Neural cell (in vitro differentiated cells): Measurements from ENCODE around the gene CLDN17. TPM values are rescaled to one million over a fixed set of nuclear protein-coding genes. Genes with fewer than 3 reads are reported as not detected.

Source experiments
- H2AFZ ChIP-seq: fragments of 200-600, 300-800 bp; sonication (generic), shearing (Covaris generic); 2 replicates; pipeline ENCODE4 v1.6.0; 2014; ENCODE audit warnings: low read depth, mild to moderate bottlenecking, antibody characterized with exemption, low read length, moderate library complexity
- H3F3A ChIP-seq: fragments of 200-600 bp; shearing (Covaris generic); 2 replicates; pipeline ENCODE4 v1.6.1; 2016; ENCODE audit warnings: mild to moderate bottlenecking, moderate library complexity, mixed read lengths, antibody characterized with exemption, low read length; ENCODE audit not compliant: insufficient read depth, poor library complexity, severe bottlenecking
- H3K27ac ChIP-seq: fragments of 200-600, 300-800 bp; sonication (generic), shearing (Covaris generic); 2 replicates; pipeline ENCODE4 v1.5.1; 2014; ENCODE audit warnings: mild to moderate bottlenecking, low read length, moderate library complexity
- H3K27me3 ChIP-seq: fragments of 300-800, 200-600 bp; sonication (generic), shearing (Covaris generic); 2 replicates; pipeline ENCODE4 v1.6.0; 2014; ENCODE audit warnings: mild to moderate bottlenecking, low read depth, low read length, moderate library complexity; ENCODE audit not compliant: insufficient read depth
- H3K36me3 ChIP-seq: fragments of 300-800, 200-600 bp; sonication (generic), shearing (Covaris generic); 2 replicates; pipeline ENCODE4 v1.5.1; 2014; ENCODE audit warnings: mild to moderate bottlenecking, antibody characterized with exemption, low read length, moderate library complexity; ENCODE audit not compliant: insufficient read depth
- H3K4me2 ChIP-seq: fragments of 300-800, 200-600 bp; sonication (generic), shearing (Covaris generic); 2 replicates; pipeline ENCODE4 v1.6.0; 2014; ENCODE audit warnings: mild to moderate bottlenecking, low read length
- H3K4me3 ChIP-seq: fragments of 300-800, 200-600 bp; sonication (generic), shearing (Covaris generic); 2 replicates; pipeline ENCODE4 v1.5.1; 2014; ENCODE audit warnings: mild to moderate bottlenecking, low read length, moderate library complexity
- H3K79me2 ChIP-seq: fragments of 200-600 bp; shearing (Covaris generic); replicated peaks from 2 replicates; pipeline ENCODE4 v1.6.0; 2014; ENCODE audit warnings: mild to moderate bottlenecking, low read length, moderate library complexity; ENCODE audit not compliant: insufficient read depth
- H3K9ac ChIP-seq: fragments of 300-800, 200-600 bp; sonication (generic), shearing (Covaris generic); 2 replicates; pipeline ENCODE4 v1.6.1; 2016; ENCODE audit warnings: mild to moderate bottlenecking, low read length, mixed read lengths
- H3K9me2 ChIP-seq: fragments of 200-600 bp; shearing (Covaris generic); 2 replicates; pipeline ENCODE4 v1.6.1; 2016; ENCODE audit warnings: mild to moderate bottlenecking, low read length, mixed read lengths; ENCODE audit not compliant: insufficient read depth
- H3K9me3 ChIP-seq: fragments of 200-600, 300-800 bp; sonication (generic), shearing (Covaris generic); 2 replicates; pipeline ENCODE4 v1.6.1; 2016; ENCODE audit warnings: mild to moderate bottlenecking, mixed run types, low read length, moderate library complexity, mixed read lengths
- H4K20me1 ChIP-seq: fragments of 200-600 bp; shearing (Covaris generic); 2 replicates; pipeline ENCODE4 v1.6.1; 2016; ENCODE audit warnings: mild to moderate bottlenecking, mixed run types; ENCODE audit not compliant: insufficient read depth
- CTCF ChIP-seq: fragments of 450-650 bp; IDR thresholded peaks from 2 replicates; pipeline ENCODE4 v1.5.1; 2014; ENCODE audit warnings: antibody characterized with exemption, mild to moderate bottlenecking, moderate library complexity; ENCODE audit not compliant: poor library complexity, severe bottlenecking
- EP300 ChIP-seq: fragments of 450-650 bp; conservative IDR thresholded peaks from 2 replicates; pipeline ENCODE4 v1.6.1; 2014; ENCODE audit warnings: antibody characterized with exemption, mild to moderate bottlenecking, moderate library complexity; ENCODE audit not compliant: poor library complexity, severe bottlenecking
- EZH2 ChIP-seq: fragments of 200-600, 300-800 bp; shearing (Covaris generic), sonication (generic); IDR thresholded peaks from 2 replicates; pipeline ENCODE4 v1.6.1; 2014; ENCODE audit warnings: antibody characterized with exemption, low read length, borderline replicate concordance, mild to moderate bottlenecking; ENCODE audit not compliant: insufficient read depth, poor library complexity, severe bottlenecking
- MXI1 ChIP-seq: fragments of 450-650 bp; conservative IDR thresholded peaks from 2 replicates; pipeline ENCODE4 v1.6.1; 2014; ENCODE audit warnings: antibody characterized with exemption, mild to moderate bottlenecking; ENCODE audit not compliant: poor library complexity, severe bottlenecking
- POLR2AphosphoS5 ChIP-seq: IDR thresholded peaks from 2 replicates; pipeline ENCODE4 v1.6.1; 2012
- RAD21 ChIP-seq: fragments of 450-650 bp; conservative IDR thresholded peaks from 2 replicates; pipeline ENCODE4 v1.6.1; 2014; ENCODE audit warnings: antibody characterized with exemption, mild to moderate bottlenecking, moderate library complexity
- SMC3 ChIP-seq: fragments of 450-650 bp; conservative IDR thresholded peaks from 2 replicates; pipeline ENCODE4 v1.6.1; 2014; ENCODE audit warnings: antibody characterized with exemption, mild to moderate bottlenecking, moderate library complexity; ENCODE audit not compliant: poor library complexity
- TAF1 ChIP-seq: IDR thresholded peaks from 2 replicates; pipeline ENCODE4 v1.6.1; 2012; ENCODE audit warnings: low read depth
- polyA plus RNA-seq: library from polyadenylated mRNA; depleted of rRNA; stranded (reverse); fragments of >200 nt; gene quantifications from 2 replicates; pipeline ENCODE4 v1.2.3, GENCODE V29; 2014
- TF ChIP-seq, protein P1 (sequence below): IDR thresholded peaks from 2 replicates; pipeline ENCODE4 v1.6.1; 2012; ENCODE audit warnings: borderline replicate concordance

CLDN17 gene
- polyA plus RNA-seq, 1 donor from 2014 or later: not detected

- no peak overlapping the region for H2AFZ ChIP-seq
- no peak overlapping the region for H3K27ac ChIP-seq
- H3F3A ChIP-seq: no peaks in the 10 kb centered on the region
- no peaks in the 10 kb centered on the region for H4K20me1 ChIP-seq
- no peaks in the 10 kb centered on the region for H3K79me2 ChIP-seq
- no peaks in the 10 kb centered on the region for H3K9me2 ChIP-seq
- TF ChIP-seq EZH2 (no peak), CTCF (no peak), RAD21 (no peak), POLR2AphosphoS5 (no peak)
- H3K4me2 ChIP-seq: no peak overlapping the region
- no peaks in the 10 kb centered on the region for H3K27me3 ChIP-seq
- no peaks in the 10 kb centered on the region for H3K9me3 ChIP-seq
- no peak overlapping the region for H3K4me3 ChIP-seq
- no peak overlapping the region for H3K9ac ChIP-seq
- H3K36me3 ChIP-seq: no peaks in the 10 kb centered on the region
Measured at GRCh38 chr21:30200000-30200399, 33.4 kb upstream of the CLDN17 start.

GRCh38 chr21:30194701-30195299, 28.2 kb upstream of the CLDN17 start:
- no peak overlapping the region for H3K27ac ChIP-seq
- no peak overlapping the region for H3K4me3 ChIP-seq
- H3K27me3 ChIP-seq: no peaks in the 10 kb centered on the region
- H3F3A ChIP-seq: no peaks in the 10 kb centered on the region
- H3K4me2 ChIP-seq: no peak overlapping the region
- H3K79me2 ChIP-seq: no peaks in the 10 kb centered on the region
- TF ChIP-seq MXI1 (no peak), EP300 (no peak), SMC3 (peak; percentile 71), RAD21 (peak; percentile 71), POLR2AphosphoS5 (no peak), TAF1 (no peak), EZH2 (no peak), CTCF (peak; percentile 66)
- TF ChIP-seq, protein P1, sequence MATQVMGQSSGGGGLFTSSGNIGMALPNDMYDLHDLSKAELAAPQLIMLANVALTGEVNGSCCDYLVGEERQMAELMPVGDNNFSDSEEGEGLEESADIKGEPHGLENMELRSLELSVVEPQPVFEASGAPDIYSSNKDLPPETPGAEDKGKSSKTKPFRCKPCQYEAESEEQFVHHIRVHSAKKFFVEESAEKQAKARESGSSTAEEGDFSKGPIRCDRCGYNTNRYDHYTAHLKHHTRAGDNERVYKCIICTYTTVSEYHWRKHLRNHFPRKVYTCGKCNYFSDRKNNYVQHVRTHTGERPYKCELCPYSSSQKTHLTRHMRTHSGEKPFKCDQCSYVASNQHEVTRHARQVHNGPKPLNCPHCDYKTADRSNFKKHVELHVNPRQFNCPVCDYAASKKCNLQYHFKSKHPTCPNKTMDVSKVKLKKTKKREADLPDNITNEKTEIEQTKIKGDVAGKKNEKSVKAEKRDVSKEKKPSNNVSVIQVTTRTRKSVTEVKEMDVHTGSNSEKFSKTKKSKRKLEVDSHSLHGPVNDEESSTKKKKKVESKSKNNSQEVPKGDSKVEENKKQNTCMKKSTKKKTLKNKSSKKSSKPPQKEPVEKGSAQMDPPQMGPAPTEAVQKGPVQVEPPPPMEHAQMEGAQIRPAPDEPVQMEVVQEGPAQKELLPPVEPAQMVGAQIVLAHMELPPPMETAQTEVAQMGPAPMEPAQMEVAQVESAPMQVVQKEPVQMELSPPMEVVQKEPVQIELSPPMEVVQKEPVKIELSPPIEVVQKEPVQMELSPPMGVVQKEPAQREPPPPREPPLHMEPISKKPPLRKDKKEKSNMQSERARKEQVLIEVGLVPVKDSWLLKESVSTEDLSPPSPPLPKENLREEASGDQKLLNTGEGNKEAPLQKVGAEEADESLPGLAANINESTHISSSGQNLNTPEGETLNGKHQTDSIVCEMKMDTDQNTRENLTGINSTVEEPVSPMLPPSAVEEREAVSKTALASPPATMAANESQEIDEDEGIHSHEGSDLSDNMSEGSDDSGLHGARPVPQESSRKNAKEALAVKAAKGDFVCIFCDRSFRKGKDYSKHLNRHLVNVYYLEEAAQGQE: no peak
- H3K36me3 ChIP-seq: no peaks in the 10 kb centered on the region
- H2AFZ ChIP-seq: no peak overlapping the region
- no peaks in the 10 kb centered on the region for H4K20me1 ChIP-seq
- H3K9me3 ChIP-seq: no peaks in the 10 kb centered on the region
- no peaks in the 10 kb centered on the region for H3K9me2 ChIP-seq
- H3K9ac ChIP-seq: no peak overlapping the region
